Stomach (tissue), 4 donors: Measurements from ENCODE around the gene CT47A7.

Experiments used
- CTCF ChIP-seq, 7 experiments: fragments of 450-650 bp in 4 of 7; fragments of 200-600 bp in 3 of 7; sonication (generic) in 3 of 7; IDR thresholded peaks; one replicate each; pipeline ENCODE4 v1.5.1; 2016 to 2019; ENCODE audit warnings: antibody characterized with exemption in 7 of 7, control low read depth in 2 of 7, mild to moderate bottlenecking in 1 of 7
- EP300 ChIP-seq: sonication (generic); formaldehyde crosslinking; IDR thresholded peaks from one replicate; pipeline ENCODE4 v1.6.1; 2017; ENCODE audit warnings: antibody characterized with exemption
- POLR2A ChIP-seq, 4 donors: fragments of 450-650 bp; IDR thresholded peaks; one replicate each; pipeline ENCODE4 v1.6.1; 2016; ENCODE audit warnings: antibody characterized with exemption in 4 of 4, control low read depth in 2 of 4, mild to moderate bottlenecking in 1 of 4, moderate library complexity in 1 of 4

- no peak for TF ChIP-seq CTCF (IDR thresholded peaks at IDR 0.05)
- TF ChIP-seq EP300, result no peak
- no peak for TF ChIP-seq POLR2A (IDR thresholded peaks at IDR 0.05)
Measured at GRCh38 chrX:120999413-120999812, 43.0 kb upstream of the CT47A7 start.
